Measurements from ENCODE around the gene LMBR1. TPM values are rescaled to one million over a fixed set of nuclear protein-coding genes. Genes with fewer than 3 reads are reported as not detected.

Gene LMBR1
- total and polyA plus RNA-seq, 2 donors (not counting 3 experiments of a cell fraction or from before 2014, with no cell fraction given), result 14.0 to 72.9 TPM

DNA sequence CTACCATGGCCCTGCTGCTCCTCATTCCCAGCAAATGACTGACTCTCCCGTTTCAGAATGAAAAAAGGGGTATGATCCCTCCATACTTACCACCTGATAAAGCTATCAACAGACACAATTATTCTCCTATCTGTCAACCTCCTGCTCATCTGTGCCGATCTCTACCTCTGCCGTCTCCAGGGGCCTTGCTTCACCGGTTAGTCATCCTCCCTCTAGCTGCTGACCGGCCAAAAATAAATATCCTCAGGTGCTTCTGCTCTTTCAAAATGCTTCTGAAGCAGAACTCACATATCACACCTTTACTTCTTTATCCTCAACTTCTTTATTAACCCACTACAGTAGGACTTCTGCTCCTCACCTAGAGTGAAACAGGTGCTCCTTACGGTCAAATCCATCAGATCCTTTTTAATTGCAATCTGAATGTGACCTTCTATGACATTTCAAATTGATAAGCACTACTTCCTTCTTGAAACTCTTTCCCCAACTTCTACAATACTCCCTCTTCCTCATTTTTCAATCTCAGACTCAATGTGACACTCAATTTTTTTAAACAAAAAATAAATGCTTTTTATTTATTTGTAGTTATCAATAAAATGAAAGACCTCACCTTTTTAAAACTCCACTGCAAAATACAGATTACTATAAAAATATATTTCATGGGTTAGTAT is 63.2 kb downstream of the LMBR1 start:
- no peak overlapping the region for H3K27ac ChIP-seq (ENCODE audit: insufficient read depth, low read depth, low read length)
- no peak overlapping the region for H3K4me2 ChIP-seq (ENCODE audit: insufficient read depth, low read length)
- dilution Hi-C loops (cut with MboI; ENCODE audit: extremely low pct_ligation_motif_present, low sequenced_read_pairs), result no loop called here
- H3K27me3 ChIP-seq (ENCODE audit: control insufficient read depth in 2 of 2, insufficient read depth in 2 of 2, low read length in 2 of 2), result no peaks in the 10 kb centered on the region
- no peaks in the 10 kb centered on the region for H3K9me3 ChIP-seq (replicated peaks; ENCODE audit: control insufficient read depth, insufficient read depth, low read length)
- POLR2A ChIA-PET, result no interaction called here
- no peak for TF ChIP-seq POLR2A (IDR thresholded peaks at IDR 0.05; ENCODE audit: low read depth, low read length)
- no peak for TF ChIP-seq GATA2 (IDR thresholded peaks at IDR 0.05; ENCODE audit: insufficient read depth, insufficient read length, low read depth, low read length)
- TF ChIP-seq, protein P1, sequence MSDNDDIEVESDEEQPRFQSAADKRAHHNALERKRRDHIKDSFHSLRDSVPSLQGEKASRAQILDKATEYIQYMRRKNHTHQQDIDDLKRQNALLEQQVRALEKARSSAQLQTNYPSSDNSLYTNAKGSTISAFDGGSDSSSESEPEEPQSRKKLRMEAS (IDR thresholded peaks at IDR 0.05; ENCODE audit: insufficient read depth, insufficient read length), result no peak
- no peak for TF ChIP-seq JUN (IDR thresholded peaks at IDR 0.05; ENCODE audit: borderline replicate concordance, insufficient read depth, insufficient read length, low read depth)
- TF ChIP-seq, protein P2, sequence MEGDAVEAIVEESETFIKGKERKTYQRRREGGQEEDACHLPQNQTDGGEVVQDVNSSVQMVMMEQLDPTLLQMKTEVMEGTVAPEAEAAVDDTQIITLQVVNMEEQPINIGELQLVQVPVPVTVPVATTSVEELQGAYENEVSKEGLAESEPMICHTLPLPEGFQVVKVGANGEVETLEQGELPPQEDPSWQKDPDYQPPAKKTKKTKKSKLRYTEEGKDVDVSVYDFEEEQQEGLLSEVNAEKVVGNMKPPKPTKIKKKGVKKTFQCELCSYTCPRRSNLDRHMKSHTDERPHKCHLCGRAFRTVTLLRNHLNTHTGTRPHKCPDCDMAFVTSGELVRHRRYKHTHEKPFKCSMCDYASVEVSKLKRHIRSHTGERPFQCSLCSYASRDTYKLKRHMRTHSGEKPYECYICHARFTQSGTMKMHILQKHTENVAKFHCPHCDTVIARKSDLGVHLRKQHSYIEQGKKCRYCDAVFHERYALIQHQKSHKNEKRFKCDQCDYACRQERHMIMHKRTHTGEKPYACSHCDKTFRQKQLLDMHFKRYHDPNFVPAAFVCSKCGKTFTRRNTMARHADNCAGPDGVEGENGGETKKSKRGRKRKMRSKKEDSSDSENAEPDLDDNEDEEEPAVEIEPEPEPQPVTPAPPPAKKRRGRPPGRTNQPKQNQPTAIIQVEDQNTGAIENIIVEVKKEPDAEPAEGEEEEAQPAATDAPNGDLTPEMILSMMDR (IDR thresholded peaks at IDR 0.05; ENCODE audit: extremely low read depth in 1 of 2, insufficient read depth in 1 of 2, low read depth in 1 of 2, low read length in 2 of 2), result no peak
- no peak for TF ChIP-seq MYC (IDR thresholded peaks at IDR 0.05; ENCODE audit: low read depth, low read length)
- no peaks in the 10 kb centered on the region for H3K4me1 ChIP-seq (ENCODE audit: control insufficient read depth, extremely low read depth, insufficient read depth, low read length)
- CTCF ChIA-PET, result no interaction called here
- H2AFZ ChIP-seq (ENCODE audit: low read depth, low read length), result no peak overlapping the region
- H4K20me1 ChIP-seq (replicated peaks; ENCODE audit: control insufficient read depth, extremely low read depth, insufficient read depth, low read length), result no peaks in the 10 kb centered on the region
- peaks cover 0 to 4% of the 10 kb centered on the region in 2 experiments for H3K36me3 ChIP-seq (ENCODE audit: control insufficient read depth in 2 of 2, extremely low read depth in 1 of 2, insufficient read depth in 2 of 2, low read length in 2 of 2)
- BruUV-seq (replicated peaks), result no TSS peak
- no peak for DNase-seq (ENCODE audit: low read depth, low spot score)
- no peak overlapping the region for H3K4me3 ChIP-seq (replicated peaks in 1 of 3; ENCODE audit: insufficient read depth in 1 of 3, low read depth in 1 of 3, low read length in 3 of 3)
- no peak for FAIRE-seq
- intact Hi-C loops (cut with micrococcal nuclease), result loop anchor here (10.0 kb wide), 1 partner anchor 125 kb away; no protein-coding TSS in a partner anchor
- no peaks in the 10 kb centered on the region for H3K9me1 ChIP-seq (replicated peaks; ENCODE audit: control insufficient read depth, extremely low read depth, insufficient read depth, low read length)
- no peak overlapping the region for H3K9ac ChIP-seq (replicated peaks; ENCODE audit: extremely low read depth, insufficient read depth, low read length)
- no peaks in the 10 kb centered on the region for H3K79me2 ChIP-seq (ENCODE audit: control insufficient read depth, insufficient read depth, low read length)

Data from endothelial cell of umbilical vein (primary cell).